GM12891 (cell line): ENCODE results near the gene PAIP2.

Experiments used
- POLR2A ChIP-seq: IDR thresholded peaks from 2 replicates; pipeline ENCODE4 v1.6.1; 2011; ENCODE audit warnings: low read depth, low read length, control low read depth
- TAF1 ChIP-seq: IDR thresholded peaks from 2 replicates; pipeline ENCODE4 v1.6.1; 2011; ENCODE audit warnings: low read depth, low read length, control low read depth

- TF ChIP-seq TAF1 (no peak), POLR2A (no peak)
These were observed 41.8 kb downstream of the PAIP2 start, which contains the start of gene SLC23A1 for GRCh38 chr5:139383275-139383992.
